Mucosa of stomach (tissue), 1 donor: ENCODE results near the gene C1orf198.
A peak's percentile ranks its signal among the peaks of the same experiment; 100 is the strongest.

ENCODE experiments used
- H3K27me3 ChIP-seq: one replicate; pipeline ENCODE4 v1.7.0; 2013; ENCODE audit warnings: mild to moderate bottlenecking, low read length; ENCODE audit not compliant: control insufficient read depth, insufficient read depth
- H3K36me3 ChIP-seq: one replicate; pipeline ENCODE4 v1.7.0; 2013; ENCODE audit warnings: low read length; ENCODE audit not compliant: control insufficient read depth, insufficient read depth
- H3K4me1 ChIP-seq: one replicate; pipeline ENCODE4 v1.7.0; 2013; ENCODE audit warnings: mild to moderate bottlenecking, low read length; ENCODE audit not compliant: control insufficient read depth, insufficient read depth
- H3K4me3 ChIP-seq: one replicate; pipeline ENCODE4 v1.7.0; 2013; ENCODE audit warnings: low read length
- H3K9ac ChIP-seq: one replicate; pipeline ENCODE4 v1.7.0; 2013; ENCODE audit warnings: mild to moderate bottlenecking, low read length, moderate library complexity
- H3K9me3 ChIP-seq: one replicate; pipeline ENCODE4 v1.7.0; 2013; ENCODE audit warnings: mild to moderate bottlenecking, low read length, moderate library complexity; ENCODE audit not compliant: control insufficient read depth
- donor health status: Pancreatic carcinoma.

C1orf198 gene

GRCh38 chr1:230824551-230824918, 43.8 kb downstream of the C1orf198 start:
- Histone ChIP-seq H3K4me3 (no peak overlapping the region), H3K4me1 (peaks cover 26% of the 10 kb centered on the region), H3K27me3 (no peaks in the 10 kb centered on the region), H3K9ac (peak overlapping the region; percentile 7), H3K36me3 (no peaks in the 10 kb centered on the region), H3K9me3 (no peaks in the 10 kb centered on the region)

- H3K4me1 ChIP-seq, result peaks cover 26% of the 10 kb centered on the region
- H3K36me3 ChIP-seq, result no peaks in the 10 kb centered on the region
- H3K27me3 ChIP-seq, result no peaks in the 10 kb centered on the region
- no peak overlapping the region for H3K4me3 ChIP-seq
- H3K9ac ChIP-seq, result peak overlapping the region; percentile 7
- no peaks in the 10 kb centered on the region for H3K9me3 ChIP-seq
Observed at GRCh38 chr1:230823931-230824381, 44.4 kb downstream of the C1orf198 start.

- H3K9ac ChIP-seq, result no peak overlapping the region
- H3K4me3 ChIP-seq, result no peak overlapping the region
- H3K9me3 ChIP-seq, result no peaks in the 10 kb centered on the region
- H3K36me3 ChIP-seq, result no peaks in the 10 kb centered on the region
- peaks cover 26% of the 10 kb centered on the region for H3K4me1 ChIP-seq
- H3K27me3 ChIP-seq, result no peaks in the 10 kb centered on the region
Observed at GRCh38 chr1:230823426-230823825, 44.9 kb downstream of the C1orf198 start.

- H3K9ac ChIP-seq, result no peak overlapping the region
- H3K4me1 ChIP-seq, result peaks cover 26% of the 10 kb centered on the region
Observed at GRCh38 chr1:230822092-230822581, 46.2 kb downstream of the C1orf198 start.

GRCh38 chr1:230821346-230821745, 47.0 kb downstream of the C1orf198 start:
- no peaks in the 10 kb centered on the region for H3K36me3 ChIP-seq
- H3K4me3 ChIP-seq, result no peak overlapping the region
- no peaks in the 10 kb centered on the region for H3K27me3 ChIP-seq
- H3K9ac ChIP-seq, result no peak overlapping the region
- no peaks in the 10 kb centered on the region for H3K9me3 ChIP-seq
- peaks cover 26% of the 10 kb centered on the region for H3K4me1 ChIP-seq

More at GRCh38 chr1:230822092-230822581, 46.2 kb downstream of the C1orf198 start:
- Histone ChIP-seq H3K4me3 (no peak overlapping the region), H3K9me3 (no peaks in the 10 kb centered on the region), H3K27me3 (no peaks in the 10 kb centered on the region), H3K36me3 (no peaks in the 10 kb centered on the region)

GRCh38 chr1:230820568-230820967, 47.8 kb downstream of the C1orf198 start:
- no peaks in the 10 kb centered on the region for H3K9me3 ChIP-seq
- H3K27me3 ChIP-seq, result no peaks in the 10 kb centered on the region
- H3K36me3 ChIP-seq, result no peaks in the 10 kb centered on the region
- H3K4me1 ChIP-seq, result peaks cover 18% of the 10 kb centered on the region
- no peak overlapping the region for H3K4me3 ChIP-seq
- no peak overlapping the region for H3K9ac ChIP-seq

GRCh38 chr1:230819976-230820375, 48.3 kb downstream of the C1orf198 start:
- Histone ChIP-seq H3K9ac (no peak overlapping the region), H3K4me1 (peaks cover 13% of the 10 kb centered on the region), H3K4me3 (no peak overlapping the region), H3K36me3 (no peaks in the 10 kb centered on the region), H3K9me3 (no peaks in the 10 kb centered on the region), H3K27me3 (no peaks in the 10 kb centered on the region)

- H3K4me1 ChIP-seq, result peaks cover 2% of the 10 kb centered on the region
- no peaks in the 10 kb centered on the region for H3K36me3 ChIP-seq
- no peaks in the 10 kb centered on the region for H3K9me3 ChIP-seq
- H3K9ac ChIP-seq, result no peak overlapping the region
- H3K27me3 ChIP-seq, result no peaks in the 10 kb centered on the region
- no peak overlapping the region for H3K4me3 ChIP-seq
Observed at GRCh38 chr1:230818901-230819300, 49.4 kb downstream of the C1orf198 start.

GRCh38 chr1:230818367-230818766, 50.0 kb downstream of the C1orf198 start:
- H3K9me3 ChIP-seq, result no peaks in the 10 kb centered on the region

GRCh38 chr1:230816018-230816417, 52.3 kb downstream of the C1orf198 start:
- H3K4me1 ChIP-seq, result no peaks in the 10 kb centered on the region
- no peaks in the 10 kb centered on the region for H3K27me3 ChIP-seq
- H3K9ac ChIP-seq, result no peak overlapping the region
- no peak overlapping the region for H3K4me3 ChIP-seq
- no peaks in the 10 kb centered on the region for H3K9me3 ChIP-seq
- H3K36me3 ChIP-seq, result no peaks in the 10 kb centered on the region

More at GRCh38 chr1:230818367-230818766, 50.0 kb downstream of the C1orf198 start:
- Histone ChIP-seq H3K27me3 (no peaks in the 10 kb centered on the region), H3K4me3 (no peak overlapping the region), H3K9ac (no peak overlapping the region), H3K4me1 (no peaks in the 10 kb centered on the region), H3K36me3 (no peaks in the 10 kb centered on the region)

GRCh38 chr1:230814949-230815692, 53.2 kb downstream of the C1orf198 start:
- Histone ChIP-seq H3K27me3 (no peaks in the 10 kb centered on the region), H3K4me1 (no peaks in the 10 kb centered on the region), H3K9ac (no peak overlapping the region), H3K4me3 (no peak overlapping the region), H3K9me3 (no peaks in the 10 kb centered on the region), H3K36me3 (no peaks in the 10 kb centered on the region)

- H3K4me3 ChIP-seq, result no peak overlapping the region
- no peaks in the 10 kb centered on the region for H3K27me3 ChIP-seq
- no peaks in the 10 kb centered on the region for H3K4me1 ChIP-seq
- no peak overlapping the region for H3K9ac ChIP-seq
- no peaks in the 10 kb centered on the region for H3K36me3 ChIP-seq
- H3K9me3 ChIP-seq, result no peaks in the 10 kb centered on the region
Observed at GRCh38 chr1:230812568-230812967, 55.8 kb downstream of the C1orf198 start.
